ENCODE measurements around the gene SND1. TPM values are rescaled to one million over a fixed set of nuclear protein-coding genes. Genes with fewer than 3 reads are reported as not detected.
A peak's percentile ranks its signal among the peaks of the same experiment; 100 is the strongest.

The SND1 gene
- total RNA-seq, 2 donors from 2014 or later: 246 to 256 TPM

- no peak for ATAC-seq (replicated peaks)
- peaks cover 40% of the 10 kb centered on the region for H3K36me3 Mint-ChIP-seq (ENCODE audit: low read depth)
- H3K4me1 Mint-ChIP-seq: peaks cover 45% of the 10 kb centered on the region
- no peaks in the 10 kb centered on the region for H3K9me3 Mint-ChIP-seq
- no peaks in the 10 kb centered on the region for H3K27me3 Mint-ChIP-seq
- no peak overlapping the region for H3K4me3 Mint-ChIP-seq
- no peak overlapping the region for H3K27ac Mint-ChIP-seq
Observed at GRCh38 chr7:127751062-127751461, 99.1 kb downstream of the SND1 start.

GRCh38 chr7:127751490-127752448, 99.8 kb downstream of the SND1 start:
- Mint-ChIP-seq H3K27ac (no peak overlapping the region), H3K4me1 (peaks cover 49% of the 10 kb centered on the region), H3K27me3 (no peaks in the 10 kb centered on the region), H3K36me3 (ENCODE audit: low read depth) (peaks cover 33% of the 10 kb centered on the region), H3K9me3 (no peaks in the 10 kb centered on the region), H3K4me3 (no peak overlapping the region)
- peak; percentile 23 for ATAC-seq (replicated peaks)

GRCh38 chr7:127752829-127753228, 100.8 kb downstream of the SND1 start:
- no peaks in the 10 kb centered on the region for H3K27me3 Mint-ChIP-seq

GRCh38 chr7:127754457-127754856, 102.5 kb downstream of the SND1 start:
- no peak overlapping the region for H3K27ac Mint-ChIP-seq
- no peak for ATAC-seq (replicated peaks)
- H3K36me3 Mint-ChIP-seq (ENCODE audit: low read depth): peaks cover 11% of the 10 kb centered on the region
- H3K4me1 Mint-ChIP-seq: peaks cover 43% of the 10 kb centered on the region
- no peaks in the 10 kb centered on the region for H3K27me3 Mint-ChIP-seq
- no peak overlapping the region for H3K4me3 Mint-ChIP-seq
- no peaks in the 10 kb centered on the region for H3K9me3 Mint-ChIP-seq

More at GRCh38 chr7:127752829-127753228, 100.8 kb downstream of the SND1 start:
- no peaks in the 10 kb centered on the region for H3K9me3 Mint-ChIP-seq
- no peak overlapping the region for H3K4me3 Mint-ChIP-seq
- no peak overlapping the region for H3K27ac Mint-ChIP-seq
- no peak for ATAC-seq (replicated peaks)
- peaks cover 26% of the 10 kb centered on the region for H3K36me3 Mint-ChIP-seq (ENCODE audit: low read depth)
- peaks cover 53% of the 10 kb centered on the region for H3K4me1 Mint-ChIP-seq

GRCh38 chr7:127755521-127755920, 103.5 kb downstream of the SND1 start:
- H3K9me3 Mint-ChIP-seq: no peaks in the 10 kb centered on the region
- no peaks in the 10 kb centered on the region for H3K27me3 Mint-ChIP-seq
- peaks cover under 1% of the 10 kb centered on the region for H3K36me3 Mint-ChIP-seq (ENCODE audit: low read depth)
- H3K4me3 Mint-ChIP-seq: no peak overlapping the region
- no peak overlapping the region for H3K27ac Mint-ChIP-seq
- ATAC-seq (replicated peaks): no peak
- peaks cover 44% of the 10 kb centered on the region for H3K4me1 Mint-ChIP-seq

GRCh38 chr7:127755965-127756364, 104.0 kb downstream of the SND1 start:
- Mint-ChIP-seq H3K9me3 (no peaks in the 10 kb centered on the region), H3K4me3 (no peak overlapping the region), H3K27me3 (no peaks in the 10 kb centered on the region), H3K36me3 (ENCODE audit: low read depth) (no peaks in the 10 kb centered on the region), H3K4me1 (peaks cover 40% of the 10 kb centered on the region), H3K27ac (no peak overlapping the region)
- ATAC-seq (replicated peaks): no peak

- Mint-ChIP-seq H3K27me3 (no peaks in the 10 kb centered on the region), H3K27ac (no peak overlapping the region), H3K36me3 (ENCODE audit: low read depth) (no peaks in the 10 kb centered on the region), H3K4me1 (peaks cover 43% of the 10 kb centered on the region), H3K4me3 (no peak overlapping the region), H3K9me3 (no peaks in the 10 kb centered on the region)
- no peak for ATAC-seq (replicated peaks)
Observed at GRCh38 chr7:127758105-127758504, 106.1 kb downstream of the SND1 start.

- peaks cover 4% of the 10 kb centered on the region for H3K36me3 Mint-ChIP-seq (ENCODE audit: low read depth)
- H3K27me3 Mint-ChIP-seq: no peaks in the 10 kb centered on the region
- ATAC-seq (replicated peaks): no peak
- no peaks in the 10 kb centered on the region for H3K9me3 Mint-ChIP-seq
- H3K4me1 Mint-ChIP-seq: peaks cover 40% of the 10 kb centered on the region
- no peak overlapping the region for H3K27ac Mint-ChIP-seq
- no peak overlapping the region for H3K4me3 Mint-ChIP-seq
Observed at GRCh38 chr7:127758845-127759244, 106.9 kb downstream of the SND1 start.

GRCh38 chr7:127759945-127760421, 108.0 kb downstream of the SND1 start:
- Mint-ChIP-seq H3K27ac (no peak overlapping the region), H3K4me3 (no peak overlapping the region), H3K36me3 (ENCODE audit: low read depth) (peaks cover 15% of the 10 kb centered on the region), H3K9me3 (no peaks in the 10 kb centered on the region), H3K27me3 (no peaks in the 10 kb centered on the region), H3K4me1 (peaks cover 43% of the 10 kb centered on the region)
- ATAC-seq (replicated peaks): no peak

GRCh38 chr7:127760436-127761031, 108.5 kb downstream of the SND1 start:
- peak overlapping the region; percentile 6 for H3K27ac Mint-ChIP-seq
- H3K9me3 Mint-ChIP-seq: no peaks in the 10 kb centered on the region
- H3K4me3 Mint-ChIP-seq: no peak overlapping the region
- no peaks in the 10 kb centered on the region for H3K27me3 Mint-ChIP-seq
- ATAC-seq (replicated peaks): no peak
- peaks cover 21% of the 10 kb centered on the region for H3K36me3 Mint-ChIP-seq (ENCODE audit: low read depth)
- H3K4me1 Mint-ChIP-seq: peaks cover 43% of the 10 kb centered on the region

- Mint-ChIP-seq H3K27me3 (no peaks in the 10 kb centered on the region), H3K4me3 (no peak overlapping the region), H3K4me1 (peaks cover 42% of the 10 kb centered on the region), H3K27ac (no peak overlapping the region), H3K9me3 (no peaks in the 10 kb centered on the region), H3K36me3 (ENCODE audit: low read depth) (peaks cover 26% of the 10 kb centered on the region)
- no peak for ATAC-seq (replicated peaks)
Observed at GRCh38 chr7:127761196-127761595, 109.2 kb downstream of the SND1 start.

GRCh38 chr7:127764681-127765080, 112.7 kb downstream of the SND1 start:
- peaks cover 49% of the 10 kb centered on the region for H3K4me1 Mint-ChIP-seq

GRCh38 chr7:127765150-127765549, 113.2 kb downstream of the SND1 start:
- H3K4me3 Mint-ChIP-seq: no peak overlapping the region
- H3K36me3 Mint-ChIP-seq (ENCODE audit: low read depth): peaks cover 37% of the 10 kb centered on the region
- no peak for ATAC-seq (replicated peaks)
- H3K27me3 Mint-ChIP-seq: no peaks in the 10 kb centered on the region
- H3K27ac Mint-ChIP-seq: no peak overlapping the region
- H3K4me1 Mint-ChIP-seq: peaks cover 48% of the 10 kb centered on the region
- no peaks in the 10 kb centered on the region for H3K9me3 Mint-ChIP-seq

More at GRCh38 chr7:127764681-127765080, 112.7 kb downstream of the SND1 start:
- Mint-ChIP-seq H3K27ac (no peak overlapping the region), H3K27me3 (no peaks in the 10 kb centered on the region), H3K36me3 (ENCODE audit: low read depth) (peaks cover 37% of the 10 kb centered on the region), H3K9me3 (no peaks in the 10 kb centered on the region), H3K4me3 (no peak overlapping the region)
- no peak for ATAC-seq (replicated peaks)

GRCh38 chr7:127766831-127767459, 115.0 kb downstream of the SND1 start:
- Mint-ChIP-seq H3K27ac (peak overlapping the region; percentile 8), H3K4me3 (no peak overlapping the region), H3K36me3 (ENCODE audit: low read depth) (peaks cover 46% of the 10 kb centered on the region), H3K9me3 (no peaks in the 10 kb centered on the region), H3K27me3 (no peaks in the 10 kb centered on the region), H3K4me1 (peaks cover 44% of the 10 kb centered on the region)
- no peak for ATAC-seq (replicated peaks)

Data from activated T-helper 17 cell treated with anti-CD3 and anti-CD28 coated beads, Interleukin-2, amount 50 U/mL, for 72 hours (primary cell).